NB4 (cell line): ENCODE data around the gene CIPC.

ENCODE experiments used
- DNase-seq: peaks from one replicate; pipeline ENCODE4 v3.0.0; 2010; ENCODE audit warnings: low read depth
- H3K4me3 ChIP-seq: one replicate; pipeline ENCODE4 v1.5.1; 2011; ENCODE audit warnings: mild to moderate bottlenecking, low read depth, low read length, moderate library complexity
- CTCF ChIP-seq: IDR thresholded peaks from one replicate; pipeline ENCODE4 v1.5.1; 2012; ENCODE audit warnings: low read depth, low read length
- MAX ChIP-seq: IDR thresholded peaks from 2 replicates; pipeline ENCODE4 v1.6.1; 2011; ENCODE audit warnings: low read depth, low read length
- MYC ChIP-seq: IDR thresholded peaks from 2 replicates; pipeline ENCODE4 v1.6.1; 2011; ENCODE audit warnings: low read depth, low read length
- POLR2A ChIP-seq: IDR thresholded peaks from 2 replicates; pipeline ENCODE4 v1.6.1; 2011; ENCODE audit warnings: mild to moderate bottlenecking; ENCODE audit not compliant: insufficient read length; ENCODE audit errors: extremely low read depth

Gene CIPC

GRCh38 chr14:77076113-77076631 is 21.9 kb upstream of the CIPC start:
- H3K4me3 ChIP-seq = no peak overlapping the region
- DNase-seq = no peak
- TF ChIP-seq CTCF (no peak), POLR2A (no peak), MYC (no peak), MAX (no peak)

- DNase-seq = no peak
- TF ChIP-seq POLR2A (no peak), CTCF (no peak), MAX (no peak), MYC (no peak)
- H3K4me3 ChIP-seq = no peak overlapping the region
These were observed 21.0 kb upstream of the CIPC start for GRCh38 chr14:77077040-77077439.

- H3K4me3 ChIP-seq = no peak overlapping the region
- TF ChIP-seq POLR2A = no peak
- TF ChIP-seq MAX = no peak
- TF ChIP-seq MYC = no peak
- TF ChIP-seq CTCF = no peak
- no peak for DNase-seq
These were observed 15.7 kb upstream of the CIPC start for GRCh38 chr14:77082356-77082755.

GRCh38 chr14:77083082-77083481 is 15.0 kb upstream of the CIPC start:
- no peak overlapping the region for H3K4me3 ChIP-seq
- no peak for DNase-seq
- TF ChIP-seq POLR2A (no peak), MAX (no peak), MYC (no peak), CTCF (no peak)

GRCh38 chr14:77084985-77085384 is 13.1 kb upstream of the CIPC start:
- no peak for DNase-seq
- TF ChIP-seq POLR2A (no peak), MAX (no peak), MYC (no peak)
- H3K4me3 ChIP-seq = no peak overlapping the region

GRCh38 chr14:77085538-77085937 is 12.5 kb upstream of the CIPC start:
- H3K4me3 ChIP-seq = no peak overlapping the region
- no peak for DNase-seq
- TF ChIP-seq POLR2A (no peak), MAX (no peak), CTCF (no peak), MYC (no peak)
